22Rv1 (cell line): ENCODE measurements around the gene AGBL2.

Source experiments
- ZFX ChIP-seq: fragments of 450-650 bp; IDR thresholded peaks from 2 replicates; pipeline ENCODE4 v1.6.1; 2017; ENCODE audit warnings: antibody characterized with exemption, borderline replicate concordance
- TF ChIP-seq, protein P1 (sequence below): fragments of 450-650 bp; IDR thresholded peaks from 2 replicates; pipeline ENCODE4 v1.5.1; 2017; ENCODE audit warnings: mild to moderate bottlenecking

- TF ChIP-seq, protein P1, sequence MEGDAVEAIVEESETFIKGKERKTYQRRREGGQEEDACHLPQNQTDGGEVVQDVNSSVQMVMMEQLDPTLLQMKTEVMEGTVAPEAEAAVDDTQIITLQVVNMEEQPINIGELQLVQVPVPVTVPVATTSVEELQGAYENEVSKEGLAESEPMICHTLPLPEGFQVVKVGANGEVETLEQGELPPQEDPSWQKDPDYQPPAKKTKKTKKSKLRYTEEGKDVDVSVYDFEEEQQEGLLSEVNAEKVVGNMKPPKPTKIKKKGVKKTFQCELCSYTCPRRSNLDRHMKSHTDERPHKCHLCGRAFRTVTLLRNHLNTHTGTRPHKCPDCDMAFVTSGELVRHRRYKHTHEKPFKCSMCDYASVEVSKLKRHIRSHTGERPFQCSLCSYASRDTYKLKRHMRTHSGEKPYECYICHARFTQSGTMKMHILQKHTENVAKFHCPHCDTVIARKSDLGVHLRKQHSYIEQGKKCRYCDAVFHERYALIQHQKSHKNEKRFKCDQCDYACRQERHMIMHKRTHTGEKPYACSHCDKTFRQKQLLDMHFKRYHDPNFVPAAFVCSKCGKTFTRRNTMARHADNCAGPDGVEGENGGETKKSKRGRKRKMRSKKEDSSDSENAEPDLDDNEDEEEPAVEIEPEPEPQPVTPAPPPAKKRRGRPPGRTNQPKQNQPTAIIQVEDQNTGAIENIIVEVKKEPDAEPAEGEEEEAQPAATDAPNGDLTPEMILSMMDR, result no peak
- TF ChIP-seq ZFX, result no peak
These were observed 16.3 kb upstream of the AGBL2 start for GRCh38 chr11:47731475-47731874.
